ENCODE results near the gene KTN1.

Gene KTN1

DNA sequence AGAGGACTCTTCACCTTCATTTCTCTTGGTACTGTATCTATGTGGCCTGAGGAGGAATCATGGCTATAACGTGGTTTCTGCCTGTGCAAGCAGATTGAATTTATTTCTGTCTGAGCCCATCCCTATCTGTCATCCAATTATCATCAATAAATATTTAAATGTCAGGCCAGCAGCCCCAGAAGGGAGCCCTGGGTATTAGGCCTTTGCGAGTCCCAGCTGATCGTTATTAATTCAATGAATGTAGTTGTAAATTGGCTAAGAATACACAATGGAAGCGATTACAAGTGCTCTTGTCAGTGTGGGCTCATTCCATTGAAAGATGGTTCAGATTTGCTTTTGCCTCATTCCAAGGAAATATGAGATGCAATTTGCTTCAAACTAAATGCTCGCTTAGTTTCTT, 142.0 kb downstream of the KTN1 start:
- no peak for DNase-seq (ENCODE audit: low read depth)
- TF ChIP-seq, protein P1, sequence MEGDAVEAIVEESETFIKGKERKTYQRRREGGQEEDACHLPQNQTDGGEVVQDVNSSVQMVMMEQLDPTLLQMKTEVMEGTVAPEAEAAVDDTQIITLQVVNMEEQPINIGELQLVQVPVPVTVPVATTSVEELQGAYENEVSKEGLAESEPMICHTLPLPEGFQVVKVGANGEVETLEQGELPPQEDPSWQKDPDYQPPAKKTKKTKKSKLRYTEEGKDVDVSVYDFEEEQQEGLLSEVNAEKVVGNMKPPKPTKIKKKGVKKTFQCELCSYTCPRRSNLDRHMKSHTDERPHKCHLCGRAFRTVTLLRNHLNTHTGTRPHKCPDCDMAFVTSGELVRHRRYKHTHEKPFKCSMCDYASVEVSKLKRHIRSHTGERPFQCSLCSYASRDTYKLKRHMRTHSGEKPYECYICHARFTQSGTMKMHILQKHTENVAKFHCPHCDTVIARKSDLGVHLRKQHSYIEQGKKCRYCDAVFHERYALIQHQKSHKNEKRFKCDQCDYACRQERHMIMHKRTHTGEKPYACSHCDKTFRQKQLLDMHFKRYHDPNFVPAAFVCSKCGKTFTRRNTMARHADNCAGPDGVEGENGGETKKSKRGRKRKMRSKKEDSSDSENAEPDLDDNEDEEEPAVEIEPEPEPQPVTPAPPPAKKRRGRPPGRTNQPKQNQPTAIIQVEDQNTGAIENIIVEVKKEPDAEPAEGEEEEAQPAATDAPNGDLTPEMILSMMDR (IDR thresholded peaks at IDR 0.05; ENCODE audit: low read length, missing control alignments): no peak
- no peak overlapping the region for H3K4me3 ChIP-seq (replicated peaks; ENCODE audit: low read depth, low read length)

DNA sequence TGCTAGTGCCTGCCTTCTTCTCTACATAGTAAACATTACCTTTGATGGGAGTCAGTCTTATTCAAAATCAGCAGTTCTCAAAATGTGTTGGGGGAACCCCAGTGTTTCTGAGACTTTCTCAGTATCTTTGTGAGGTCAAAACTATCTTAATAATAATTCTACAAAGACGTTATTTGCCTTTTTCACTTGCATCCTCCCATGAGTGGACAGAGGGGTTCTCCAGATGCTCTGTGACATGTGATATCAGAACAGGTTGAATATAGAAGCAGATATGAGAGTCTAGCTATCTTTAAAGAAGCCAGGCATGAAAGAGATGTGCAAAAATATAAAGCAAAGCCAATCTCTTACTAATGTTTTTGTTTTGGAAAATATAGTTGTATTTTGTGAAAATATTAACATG, 144.7 kb downstream of the KTN1 start:
- no peak for DNase-seq (ENCODE audit: low read depth)
- TF ChIP-seq, protein P1 (IDR thresholded peaks at IDR 0.05; ENCODE audit: low read length, missing control alignments): no peak
- H3K4me3 ChIP-seq (replicated peaks; ENCODE audit: low read depth, low read length): no peak overlapping the region

DNA sequence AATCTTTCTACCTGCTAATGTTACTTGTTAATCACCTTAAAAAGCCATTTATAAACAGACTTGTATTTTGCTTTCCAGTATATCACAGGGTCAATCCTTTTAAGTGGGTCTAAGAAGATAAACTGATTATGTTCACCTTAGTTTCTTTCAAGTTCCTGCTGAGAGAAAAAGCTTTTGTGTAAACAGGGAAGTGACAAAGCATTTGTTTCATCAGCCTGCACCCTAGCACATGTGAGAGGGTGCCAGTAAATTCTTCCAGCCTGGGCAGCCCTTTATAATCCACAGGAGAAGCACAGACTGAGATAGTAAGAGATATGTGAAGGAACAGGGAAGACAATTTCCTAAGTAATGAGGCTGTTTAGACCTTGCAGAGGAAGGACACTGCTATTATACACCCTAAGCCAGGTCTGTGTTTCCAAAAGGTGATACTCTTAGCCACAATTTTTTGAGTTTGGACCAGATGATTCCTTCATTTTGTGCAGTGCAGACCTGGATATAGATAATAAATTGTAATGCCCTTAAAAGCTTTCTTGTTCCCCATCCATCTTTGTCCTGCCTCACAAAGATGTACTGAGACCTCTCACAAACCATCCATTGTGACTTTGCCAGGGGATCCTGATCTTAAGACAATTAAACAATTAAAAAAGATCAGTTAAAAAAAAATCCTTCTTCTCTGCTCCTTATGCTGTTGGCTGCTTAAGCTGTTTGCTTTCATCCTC, 150.7 kb downstream of the KTN1 start:
- H3K4me3 ChIP-seq (replicated peaks; ENCODE audit: low read depth, low read length): no peak overlapping the region
- DNase-seq (ENCODE audit: low read depth): peak; percentile 13
- TF ChIP-seq, protein P1 (IDR thresholded peaks at IDR 0.05; ENCODE audit: low read length, missing control alignments): no peak

DNA sequence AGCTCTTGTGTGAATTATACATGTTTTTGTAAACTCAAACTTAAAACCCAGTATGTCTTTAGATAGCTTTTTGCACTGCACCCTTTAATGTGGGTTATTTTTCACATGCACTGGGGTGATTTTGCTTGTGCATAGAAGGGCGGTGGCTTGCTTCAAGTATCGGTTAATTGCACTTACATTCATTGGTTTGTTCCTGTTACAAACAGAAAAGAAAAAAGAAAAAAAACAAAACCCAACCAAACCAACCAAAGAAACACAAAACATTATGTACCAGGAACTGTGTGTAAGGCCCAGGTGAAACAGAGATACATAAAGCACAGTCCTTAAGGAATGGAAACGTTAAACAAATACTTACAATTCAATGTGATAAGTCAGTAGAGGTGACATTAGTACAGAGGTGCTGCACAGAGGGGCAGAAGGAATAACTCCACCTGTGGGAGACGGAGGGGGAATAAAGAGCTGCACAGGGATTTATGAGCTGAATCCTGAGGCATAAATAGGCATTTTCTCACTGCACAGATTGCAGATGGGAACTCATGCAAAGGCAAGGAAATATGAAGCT, 151.4 kb downstream of the KTN1 start:
- no peak for DNase-seq (ENCODE audit: low read depth)
- TF ChIP-seq, protein P1 (IDR thresholded peaks at IDR 0.05; ENCODE audit: low read length, missing control alignments): no peak
- H3K4me3 ChIP-seq (replicated peaks; ENCODE audit: low read depth, low read length): no peak overlapping the region

DNA sequence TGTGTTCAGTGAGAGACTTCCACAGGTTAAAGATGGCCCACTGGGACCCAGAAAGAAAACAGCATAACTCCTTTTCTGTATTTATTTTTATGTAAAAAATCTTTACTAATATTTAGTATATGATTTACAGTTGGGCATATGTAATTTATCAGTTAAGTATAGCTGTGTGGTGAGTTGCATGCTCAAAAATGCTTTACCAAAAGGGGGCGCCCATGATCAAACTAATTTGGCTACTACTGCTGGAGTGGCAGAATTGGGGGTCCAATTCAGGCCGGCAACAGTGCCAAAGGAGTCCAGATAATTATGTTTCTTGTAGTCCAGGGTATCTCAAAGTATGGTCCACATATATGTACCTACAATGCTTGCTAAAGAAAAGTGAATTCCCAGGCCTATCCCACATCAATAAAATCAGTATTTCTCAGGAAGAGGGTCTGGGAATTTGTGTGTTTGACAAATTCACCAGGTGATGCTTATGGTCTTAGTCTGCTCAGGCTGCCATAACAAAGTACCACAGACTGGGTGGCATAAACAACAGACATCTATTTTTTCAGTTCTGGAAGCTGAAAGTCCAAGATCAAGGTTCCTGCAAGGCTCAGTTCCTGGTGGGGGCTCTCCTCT, 152.0 kb downstream of the KTN1 start:
- DNase-seq (ENCODE audit: low read depth): peak; percentile 64
- no peak overlapping the region for H3K4me3 ChIP-seq (replicated peaks; ENCODE audit: low read depth, low read length)
- TF ChIP-seq, protein P1 (IDR thresholded peaks at IDR 0.05; ENCODE audit: low read length, missing control alignments): peak; percentile 68

DNA sequence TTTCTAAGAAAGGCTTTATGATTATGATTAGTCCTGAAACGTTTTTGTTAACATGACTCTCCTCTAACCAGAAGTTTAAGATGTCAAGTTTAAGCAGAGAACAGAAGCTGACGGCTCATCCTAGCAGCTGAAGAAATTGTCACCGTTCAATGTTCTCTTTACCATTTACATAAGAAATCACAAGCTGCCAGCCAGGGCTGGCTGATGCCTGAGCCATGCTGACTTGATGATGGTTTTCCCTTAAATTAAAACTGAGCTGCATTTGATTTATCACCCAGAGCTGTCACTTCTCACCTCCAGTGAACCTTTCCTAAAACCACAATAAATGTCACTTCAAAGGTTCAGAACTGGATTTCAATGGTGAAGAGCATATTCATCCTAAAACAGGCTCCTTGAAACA, 153.6 kb downstream of the KTN1 start:
- no peak overlapping the region for H3K4me3 ChIP-seq (replicated peaks; ENCODE audit: low read depth, low read length)
- DNase-seq (ENCODE audit: low read depth): no peak

More for the DNA sequence above, 153.6 kb downstream of the KTN1 start:
- TF ChIP-seq, protein P1 (IDR thresholded peaks at IDR 0.05; ENCODE audit: low read length, missing control alignments): no peak

Data from fibroblast of pulmonary artery (primary cell).